Spinal cord (tissue), 10 donors: ENCODE results near the gene RPL21. TPM values are rescaled to one million over a fixed set of nuclear protein-coding genes. Genes with fewer than 3 reads are reported as not detected.
"Not testable (repeated sequence)": the region's sequence is repeated elsewhere in the genome, so short reads cannot be mapped to it uniquely, and the experiment has no call there.

Source experiments
- DNase-seq, 6 donors: peaks; one replicate each; pipeline versions ENCODE4 v3.0.0 to v3.0.0-alpha.2; 2013 to 2015; ENCODE audit warnings: low spot score in 6 of 6, low read depth in 4 of 6
- H3K27ac ChIP-seq: one replicate; pipeline ENCODE4 v1.5.1; 2013; ENCODE audit warnings: low read depth, low read length, control low read depth
- H3K27me3 ChIP-seq: one replicate; pipeline ENCODE4 v1.6.1; 2013; ENCODE audit warnings: low read length; ENCODE audit not compliant: control insufficient read depth, insufficient read depth
- H3K36me3 ChIP-seq: one replicate; pipeline ENCODE4 v1.6.1; 2013; ENCODE audit warnings: low read length; ENCODE audit not compliant: control insufficient read depth, insufficient read depth
- H3K4me1 ChIP-seq: one replicate; pipeline ENCODE4 v1.6.1; 2013; ENCODE audit warnings: low read length; ENCODE audit not compliant: control insufficient read depth, insufficient read depth
- H3K4me3 ChIP-seq: one replicate; pipeline ENCODE4 v1.5.1; 2013; ENCODE audit warnings: low read depth, low read length, control low read depth
- H3K9me3 ChIP-seq: one replicate; pipeline ENCODE4 v1.6.1; 2013; ENCODE audit warnings: low read length; ENCODE audit not compliant: control insufficient read depth, insufficient read depth
- WGBS: methylation state at CpG from one replicate; pipeline ENCODE4 v1.1.5; 2013; ENCODE audit warnings: missing lambda C conversion rate; ENCODE audit not compliant: insufficient coverage; 5-methylcytosine and 5-hydroxymethylcytosine counted together
- polyA plus RNA-seq, 2 donors: library from polyadenylated mRNA; unstranded; fragments of 120-200 nt; gene quantifications; one replicate each; pipeline ENCODE4 v1.2.1, GENCODE V29; 2013; ENCODE audit not compliant: insufficient read length in 2 of 2
- total RNA-seq, 2 donors: library from RNA; depleted of rRNA in 1 of 2; stranded (reverse); fragments of 120-200 nt in 1 of 2; fragments of >200 nt in 1 of 2; gene quantifications; one replicate each; pipeline versions ENCODE4 v1.2.3 to v1.2.4, GENCODE V29; 2013 to 2014
- donor health status: healthy.

RPL21 gene
- total and polyA plus RNA-seq, 4 donors: 431 to 1,968 (median 714) TPM

- no peaks in the 10 kb centered on the region for H3K9me3 ChIP-seq
- 100% methylated on average over 1 of the region's 4 CpGs for WGBS
- H3K27me3 ChIP-seq: no peaks in the 10 kb centered on the region
- H3K4me1 ChIP-seq: peaks cover 18% of the 10 kb centered on the region
- no peaks in the 10 kb centered on the region for H3K36me3 ChIP-seq
- H3K27ac ChIP-seq: no peak overlapping the region
- H3K4me3 ChIP-seq: no peak overlapping the region
- DNase-seq: no peak
These were observed 29.5 kb downstream of the RPL21 start for GRCh38 chr13:27280841-27281240.

- Histone ChIP-seq H3K27ac (no peak overlapping the region), H3K36me3 (no peaks in the 10 kb centered on the region), H3K4me3 (no peak overlapping the region), H3K27me3 (no peaks in the 10 kb centered on the region), H3K9me3 (no peaks in the 10 kb centered on the region), H3K4me1 (peaks cover 18% of the 10 kb centered on the region)
- DNase-seq: no peak
- no CpG with 5 or more reads among the region's 1 CpG for WGBS
These were observed 30.1 kb downstream of the RPL21 start for GRCh38 chr13:27281420-27281819.

GRCh38 chr13:27283906-27284493 lies 32.6 kb downstream of the RPL21 start:
- H3K27ac ChIP-seq: no peak overlapping the region
- H3K9me3 ChIP-seq: no peaks in the 10 kb centered on the region
- 78% methylated on average over 3 of the region's 4 CpGs for WGBS
- DNase-seq: no peak
- no peaks in the 10 kb centered on the region for H3K36me3 ChIP-seq
- H3K27me3 ChIP-seq: no peaks in the 10 kb centered on the region
- no peak overlapping the region for H3K4me3 ChIP-seq
- peaks cover 18% of the 10 kb centered on the region for H3K4me1 ChIP-seq

GRCh38 chr13:27288392-27288791 lies 37.0 kb downstream of the RPL21 start:
- no peaks in the 10 kb centered on the region for H3K36me3 ChIP-seq
- H3K27ac ChIP-seq: no peak overlapping the region
- no peak overlapping the region for H3K4me3 ChIP-seq
- H3K9me3 ChIP-seq: no peaks in the 10 kb centered on the region
- H3K27me3 ChIP-seq: no peaks in the 10 kb centered on the region
- WGBS: 100% methylated on average over 3 of the region's 4 CpGs
- no peak for DNase-seq
- H3K4me1 ChIP-seq: peaks cover 12% of the 10 kb centered on the region

GRCh38 chr13:27289011-27289665 lies 37.8 kb downstream of the RPL21 start:
- Histone ChIP-seq H3K9me3 (no peaks in the 10 kb centered on the region), H3K27me3 (no peaks in the 10 kb centered on the region), H3K4me3 (no peak overlapping the region), H3K27ac (no peak overlapping the region), H3K4me1 (peaks cover 12% of the 10 kb centered on the region), H3K36me3 (no peaks in the 10 kb centered on the region)
- WGBS: 75% methylated on average over 1 of the region's 2 CpGs
- DNase-seq: peak in 2 of 6 donors; percentile 22 to 57

- no peak overlapping the region for H3K27ac ChIP-seq
- no peaks in the 10 kb centered on the region for H3K36me3 ChIP-seq
These were observed 39.4 kb downstream of the RPL21 start for GRCh38 chr13:27290715-27291114.

GRCh38 chr13:27291967-27292366 lies 40.6 kb downstream of the RPL21 start:
- H3K9me3 ChIP-seq, H3K27ac ChIP-seq, DNase-seq, H3K27me3 ChIP-seq, H3K36me3 ChIP-seq, H3K4me3 ChIP-seq: not testable (repeated sequence)
- 100% methylated on average over 3 of the region's 8 CpGs for WGBS
- peaks cover 10% of the 10 kb centered on the region for H3K4me1 ChIP-seq

More at GRCh38 chr13:27290715-27291114, 39.4 kb downstream of the RPL21 start:
- no peak for DNase-seq
- WGBS: 87% methylated on average over 4 of the region's 4 CpGs
- Histone ChIP-seq H3K4me3 (no peak overlapping the region), H3K27me3 (no peaks in the 10 kb centered on the region), H3K9me3 (no peaks in the 10 kb centered on the region), H3K4me1 (peaks cover 9% of the 10 kb centered on the region)

- no peak overlapping the region for H3K4me3 ChIP-seq
- H3K9me3 ChIP-seq: no peaks in the 10 kb centered on the region
- no peak overlapping the region for H3K27ac ChIP-seq
- H3K27me3 ChIP-seq: no peaks in the 10 kb centered on the region
- H3K36me3 ChIP-seq: no peaks in the 10 kb centered on the region
- WGBS: 80% methylated on average over 7 of the region's 8 CpGs
- DNase-seq: no peak
- H3K4me1 ChIP-seq: peaks cover 10% of the 10 kb centered on the region
These were observed 41.8 kb downstream of the RPL21 start for GRCh38 chr13:27293076-27293691.

GRCh38 chr13:27293873-27294515 lies 42.6 kb downstream of the RPL21 start:
- Histone ChIP-seq H3K27ac (no peak overlapping the region), H3K4me1 (peaks cover 10% of the 10 kb centered on the region), H3K27me3 (no peaks in the 10 kb centered on the region), H3K36me3 (no peaks in the 10 kb centered on the region), H3K9me3 (no peaks in the 10 kb centered on the region), H3K4me3 (no peak overlapping the region)
- no peak for DNase-seq
- 92% methylated on average over 3 of the region's 4 CpGs for WGBS
